ENCODE data around the gene CTNNA1. TPM values are rescaled to one million over a fixed set of nuclear protein-coding genes. Genes with fewer than 3 reads are reported as not detected.
A peak's percentile ranks its signal among the peaks of the same experiment; 100 is the strongest.
"Not testable (repeated sequence)": the region's sequence is repeated elsewhere in the genome, so short reads cannot be mapped to it uniquely, and the experiment has no call there.

Gene CTNNA1
- total RNA-seq, 1 experiment from 2014 or later: 268 TPM

GRCh38 chr5:138789771-138790242 is 36.6 kb downstream of the CTNNA1 start:
- in situ Hi-C loops (cut with HindIII; ENCODE audit: low pct_unique_long_range_greater_than_20kb, low sequenced_read_pairs): no loop called here
- DNase-seq (ENCODE audit: low read depth): peak; percentile 26

DNA sequence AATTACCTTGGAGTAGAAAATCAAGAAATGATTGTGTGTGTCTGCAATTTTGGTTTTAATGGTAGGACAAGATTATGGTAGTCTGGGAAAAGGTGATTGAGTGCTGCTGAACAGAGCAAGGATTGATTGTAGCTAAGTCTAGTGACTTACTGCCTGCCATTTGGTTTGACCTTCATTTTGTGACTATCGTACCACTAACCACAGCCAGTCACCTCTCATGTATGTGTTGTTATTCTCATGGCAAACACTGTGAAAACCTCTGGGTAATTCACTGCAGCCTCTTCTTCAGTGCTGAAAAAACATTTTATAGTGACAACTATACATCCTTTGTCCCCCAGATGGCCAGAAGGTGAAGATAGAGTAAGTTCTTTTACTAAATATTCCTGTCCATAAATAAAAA is 37.5 kb downstream of the CTNNA1 start:
- in situ Hi-C loops (cut with HindIII; ENCODE audit: low pct_unique_long_range_greater_than_20kb, low sequenced_read_pairs): no loop called here

GRCh38 chr5:138792195-138792790 is 39.1 kb downstream of the CTNNA1 start:
- in situ Hi-C loops (cut with HindIII; ENCODE audit: low pct_unique_long_range_greater_than_20kb, low sequenced_read_pairs): no loop called here

More for the DNA sequence above, 37.5 kb downstream of the CTNNA1 start:
- no peak for DNase-seq (ENCODE audit: low read depth)

DNA sequence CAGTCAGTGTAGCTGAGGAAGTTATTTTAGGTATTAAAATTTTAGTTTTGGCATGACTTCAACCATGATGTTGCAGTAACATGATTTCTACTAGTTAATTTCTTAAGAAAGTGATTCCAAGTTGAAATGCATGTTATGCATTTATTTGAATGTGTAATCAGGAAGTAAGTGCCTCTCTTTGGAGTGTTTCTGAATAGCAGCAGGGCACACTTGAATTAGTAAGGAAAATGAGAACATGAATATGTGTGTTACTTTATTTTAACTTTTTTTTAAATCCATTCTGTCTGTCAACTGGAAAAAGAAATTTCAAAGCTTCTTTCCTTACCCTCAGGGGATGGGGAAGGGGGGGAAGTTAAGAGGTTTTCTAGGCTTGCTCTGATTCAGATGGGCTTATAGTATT is 40.4 kb downstream of the CTNNA1 start:
- DNase-seq (ENCODE audit: low read depth): no peak
- in situ Hi-C loops (cut with HindIII; ENCODE audit: low pct_unique_long_range_greater_than_20kb, low sequenced_read_pairs): no loop called here

More at GRCh38 chr5:138792195-138792790, 39.1 kb downstream of the CTNNA1 start:
- DNase-seq (ENCODE audit: low read depth): no peak

DNA sequence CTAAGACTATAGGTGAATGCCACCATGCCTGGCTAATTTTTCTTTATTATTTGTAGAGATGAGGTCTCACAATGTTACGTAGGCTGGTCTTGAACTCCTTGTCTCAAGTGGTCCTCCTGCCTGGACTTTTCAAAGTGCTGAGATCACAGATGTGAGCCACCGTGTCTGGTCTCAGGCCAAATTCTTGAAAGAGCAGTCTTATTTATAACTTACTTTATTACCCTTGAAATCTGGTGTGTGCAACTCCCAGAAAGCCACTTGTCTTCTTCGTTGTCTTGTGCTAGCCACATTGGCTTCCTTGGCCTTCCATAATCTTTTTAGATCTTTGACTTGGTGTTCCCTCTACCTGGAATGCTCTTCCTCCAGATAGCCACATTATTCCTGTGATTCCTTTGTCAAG is 50.1 kb downstream of the CTNNA1 start:
- in situ Hi-C loops (cut with HindIII; ENCODE audit: low pct_unique_long_range_greater_than_20kb, low sequenced_read_pairs): no loop called here

GRCh38 chr5:138803935-138804334 is 50.7 kb downstream of the CTNNA1 start:
- in situ Hi-C loops (cut with HindIII; ENCODE audit: low pct_unique_long_range_greater_than_20kb, low sequenced_read_pairs): no loop called here
- DNase-seq (ENCODE audit: low read depth): no peak

More for the DNA sequence above, 50.1 kb downstream of the CTNNA1 start:
- no peak for DNase-seq (ENCODE audit: low read depth)

- no peak for DNase-seq (ENCODE audit: low read depth)
- in situ Hi-C loops (cut with HindIII; ENCODE audit: low pct_unique_long_range_greater_than_20kb, low sequenced_read_pairs): no loop called here
Observed at GRCh38 chr5:138805096-138805495, 51.9 kb downstream of the CTNNA1 start.

- in situ Hi-C loops (cut with HindIII; ENCODE audit: low pct_unique_long_range_greater_than_20kb, low sequenced_read_pairs): no loop called here
- DNase-seq (ENCODE audit: low read depth): no peak
Observed at GRCh38 chr5:138807182-138807581, 54.0 kb downstream of the CTNNA1 start.

GRCh38 chr5:138809391-138809790 is 56.2 kb downstream of the CTNNA1 start:
- in situ Hi-C loops (cut with HindIII; ENCODE audit: low pct_unique_long_range_greater_than_20kb, low sequenced_read_pairs): no loop called here

GRCh38 chr5:138810861-138811260 is 57.6 kb downstream of the CTNNA1 start:
- DNase-seq (ENCODE audit: low read depth); in situ Hi-C loops (cut with HindIII; ENCODE audit: low pct_unique_long_range_greater_than_20kb, low sequenced_read_pairs): not testable (repeated sequence)

More at GRCh38 chr5:138809391-138809790, 56.2 kb downstream of the CTNNA1 start:
- DNase-seq (ENCODE audit: low read depth): no peak

DNA sequence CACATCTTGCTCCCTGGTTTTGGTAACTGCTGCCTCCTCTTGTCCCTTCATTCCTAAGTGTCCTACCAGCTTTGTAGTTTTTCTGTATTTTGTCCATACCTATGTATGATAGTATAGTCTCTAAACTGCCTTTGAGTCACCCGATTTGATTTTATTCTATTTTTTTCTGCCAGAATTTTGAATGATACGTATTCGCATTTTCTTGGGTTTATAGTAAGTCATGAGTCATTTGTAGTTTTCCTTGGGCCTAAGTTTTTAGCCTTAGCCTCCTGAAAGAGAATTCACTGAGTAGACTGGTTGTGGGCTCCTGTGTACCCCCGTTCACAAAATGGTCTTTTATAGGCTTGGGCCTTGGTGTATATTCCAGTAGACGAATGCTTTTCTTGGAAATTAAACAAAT is 62.3 kb downstream of the CTNNA1 start:
- DNase-seq (ENCODE audit: low read depth): no peak
- in situ Hi-C loops (cut with HindIII; ENCODE audit: low pct_unique_long_range_greater_than_20kb, low sequenced_read_pairs): no loop called here

DNA sequence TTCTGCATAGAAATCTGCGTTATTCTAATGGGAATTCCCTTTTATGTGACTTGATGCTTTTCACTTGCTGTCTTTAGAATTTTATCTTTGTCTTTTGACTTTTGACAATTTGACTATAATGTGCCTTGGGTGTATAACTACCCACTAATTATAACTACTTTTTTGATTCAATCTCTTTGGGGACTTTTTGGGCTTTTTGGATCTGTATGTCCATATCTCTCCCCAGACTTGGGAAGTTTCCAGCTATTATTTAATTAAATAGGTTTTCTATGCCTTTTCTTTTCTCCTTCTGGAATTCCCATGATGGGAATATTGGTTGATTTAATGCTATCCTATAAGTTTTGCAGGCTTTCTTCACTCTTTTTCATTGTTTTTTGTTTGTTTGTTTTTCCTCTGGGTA is 64.0 kb downstream of the CTNNA1 start:
- in situ Hi-C loops (cut with HindIII; ENCODE audit: low pct_unique_long_range_greater_than_20kb, low sequenced_read_pairs): no loop called here
- no peak for DNase-seq (ENCODE audit: low read depth)

GRCh38 chr5:138819081-138819480 is 65.9 kb downstream of the CTNNA1 start:
- in situ Hi-C loops (cut with HindIII; ENCODE audit: low pct_unique_long_range_greater_than_20kb, low sequenced_read_pairs): no loop called here

DNA sequence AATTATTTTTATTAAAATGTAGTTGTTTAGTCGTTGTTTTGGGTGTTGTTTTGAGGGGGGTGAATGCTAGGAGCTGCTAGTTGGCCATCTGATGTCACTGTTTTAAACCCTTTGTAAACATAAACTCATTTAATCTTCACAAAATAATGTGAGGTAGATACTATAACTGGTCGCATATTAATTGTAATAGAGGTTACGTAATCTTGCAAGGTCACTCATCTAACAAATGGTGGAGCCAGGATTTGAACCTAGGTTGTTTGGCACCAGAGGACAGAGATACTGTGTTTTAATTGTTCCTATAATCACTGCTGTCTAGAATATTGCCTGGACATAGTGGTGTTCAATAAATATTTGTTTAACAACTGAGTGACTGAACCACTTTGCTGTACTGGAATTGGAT is 67.5 kb downstream of the CTNNA1 start:
- no peak for DNase-seq (ENCODE audit: low read depth)
- in situ Hi-C loops (cut with HindIII; ENCODE audit: low pct_unique_long_range_greater_than_20kb, low sequenced_read_pairs): no loop called here

More at GRCh38 chr5:138819081-138819480, 65.9 kb downstream of the CTNNA1 start:
- DNase-seq (ENCODE audit: low read depth): no peak

DNA sequence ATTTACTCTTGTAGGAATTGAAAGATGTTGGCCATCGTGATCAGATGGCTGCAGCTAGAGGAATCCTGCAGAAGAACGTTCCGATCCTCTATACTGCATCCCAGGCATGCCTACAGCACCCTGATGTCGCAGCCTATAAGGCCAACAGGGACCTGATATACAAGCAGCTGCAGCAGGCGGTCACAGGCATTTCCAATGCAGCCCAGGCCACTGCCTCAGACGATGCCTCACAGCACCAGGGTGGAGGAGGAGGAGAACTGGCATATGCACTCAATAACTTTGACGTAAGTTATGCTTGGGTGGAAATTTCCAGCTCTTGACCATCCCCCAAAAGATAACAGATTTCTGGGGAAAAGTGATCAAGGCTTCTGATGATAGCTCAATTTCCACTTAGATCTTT is 71.3 kb downstream of the CTNNA1 start:
- DNase-seq (ENCODE audit: low read depth): no peak
- in situ Hi-C loops (cut with HindIII; ENCODE audit: low pct_unique_long_range_greater_than_20kb, low sequenced_read_pairs): no loop called here

GRCh38 chr5:138824924-138825863 is 72.0 kb downstream of the CTNNA1 start:
- DNase-seq (ENCODE audit: low read depth): no peak
- in situ Hi-C loops (cut with HindIII; ENCODE audit: low pct_unique_long_range_greater_than_20kb, low sequenced_read_pairs): no loop called here

- DNase-seq (ENCODE audit: low read depth): no peak
- in situ Hi-C loops (cut with HindIII; ENCODE audit: low pct_unique_long_range_greater_than_20kb, low sequenced_read_pairs): no loop called here
Observed at GRCh38 chr5:138828556-138828955, 75.3 kb downstream of the CTNNA1 start.

DNA sequence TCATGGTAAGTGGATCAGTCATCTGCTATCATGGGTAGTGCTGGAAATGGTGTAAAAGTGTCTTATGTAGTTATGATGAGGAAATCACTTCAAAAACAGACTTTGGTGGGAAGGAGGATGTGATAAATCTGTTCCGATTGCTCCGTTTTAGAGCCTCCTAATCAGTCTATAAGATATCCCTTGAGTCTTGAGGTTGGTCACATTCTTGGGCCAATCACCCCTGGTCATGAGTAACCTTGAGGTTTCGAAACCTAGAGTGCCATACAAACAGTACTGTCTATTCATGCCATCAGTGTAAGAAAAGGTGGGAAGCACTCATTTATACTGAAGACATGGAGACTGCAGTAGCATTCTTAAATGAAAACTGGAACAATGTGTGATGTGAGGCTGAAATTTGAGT is 76.1 kb downstream of the CTNNA1 start:
- DNase-seq (ENCODE audit: low read depth): no peak
- in situ Hi-C loops (cut with HindIII; ENCODE audit: low pct_unique_long_range_greater_than_20kb, low sequenced_read_pairs): no loop called here

- in situ Hi-C loops (cut with HindIII; ENCODE audit: low pct_unique_long_range_greater_than_20kb, low sequenced_read_pairs): no loop called here
- no peak for DNase-seq (ENCODE audit: low read depth)
Observed at GRCh38 chr5:138831703-138832102, 78.5 kb downstream of the CTNNA1 start.

Data from Caki2 (cell line).